GM21447 (cell line): ENCODE measurements around the gene PLCL2.

Experiments
- ATAC-seq: cut with Tn5 transposase; IDR thresholded peaks from one replicate; pipeline ENCODE4 v1.9.1; 2021; ENCODE audit not compliant: unreplicated experiment

Gene PLCL2

DNA sequence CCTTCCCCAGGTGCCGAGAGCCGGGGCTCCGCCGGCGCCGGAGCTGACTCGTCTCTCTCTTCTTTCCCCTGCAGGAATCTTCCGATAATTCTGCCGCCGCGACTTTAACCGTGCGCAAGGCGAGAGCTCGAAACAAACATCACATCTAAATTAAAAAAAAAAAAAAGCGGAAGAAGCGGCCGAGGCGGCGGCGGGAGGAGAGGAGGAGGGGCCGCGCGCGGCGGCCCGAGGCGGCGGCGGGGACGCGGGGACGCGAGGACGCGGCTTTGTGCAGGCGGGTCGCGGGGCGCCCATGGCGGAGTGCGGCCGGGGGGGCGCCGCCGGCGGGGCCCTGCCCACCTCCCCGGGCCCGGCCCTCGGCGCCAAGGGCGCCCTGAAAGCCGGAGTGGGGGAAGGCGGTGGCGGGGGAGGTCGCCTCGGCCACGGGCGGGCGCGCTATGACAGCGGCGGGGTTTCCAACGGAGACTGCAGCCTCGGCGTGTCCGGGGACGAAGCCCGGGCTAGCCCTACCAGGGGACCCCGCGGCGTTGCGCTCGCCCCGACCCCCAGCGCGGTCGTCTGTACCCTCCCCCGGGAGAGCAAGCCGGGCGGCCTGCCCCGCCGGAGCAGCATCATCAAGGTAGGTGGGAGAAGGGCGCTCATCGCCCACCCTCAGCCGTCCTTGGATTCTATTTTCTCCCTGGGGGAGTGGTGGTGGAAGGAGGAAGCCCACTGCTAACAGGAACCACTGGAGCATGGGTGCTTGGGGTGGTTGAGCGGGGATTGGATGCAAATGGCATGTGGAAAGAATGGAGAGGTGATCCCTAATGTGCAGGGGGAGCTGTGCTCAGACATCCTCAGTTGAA, at the start of gene PLCL2:
Gene PLCL2, plus strand, starts transcription at position 208 of the 845 bp plus-strand sequence. Its CDS starts 85 bp downstream, at position 293.
- ATAC-seq = peak; percentile 27

- ATAC-seq = no peak
Observed at GRCh38 chr3:16836505-16837237, 48.1 kb upstream of the PLCL2 start.

DNA sequence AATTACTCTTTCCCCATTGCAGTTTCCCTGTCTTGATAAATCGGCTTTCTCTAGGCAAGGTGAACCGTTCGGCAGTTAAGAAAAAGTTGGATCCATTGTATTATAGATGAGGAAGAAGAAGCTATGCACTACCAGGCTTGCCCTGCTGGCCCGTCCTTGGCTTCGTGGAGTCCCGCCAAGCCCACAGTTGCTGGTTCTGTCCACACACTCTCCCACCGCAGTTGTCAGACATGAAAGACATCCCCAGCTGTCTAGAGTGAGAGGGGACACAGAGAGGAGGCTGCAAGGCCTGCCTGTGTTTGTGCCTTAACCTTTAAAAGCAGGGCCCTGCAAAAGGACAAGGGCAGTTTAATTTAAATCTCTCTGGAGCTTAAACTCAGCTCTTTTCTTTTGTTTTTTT, 47.2 kb upstream of the PLCL2 start:
- ATAC-seq = no peak

- ATAC-seq = no peak
Observed at GRCh38 chr3:16838561-16838960, 46.2 kb upstream of the PLCL2 start.

- no peak for ATAC-seq
Observed at GRCh38 chr3:16839271-16840100, 45.3 kb upstream of the PLCL2 start.

- no peak for ATAC-seq
Observed at GRCh38 chr3:16840101-16840424, 44.7 kb upstream of the PLCL2 start.

DNA sequence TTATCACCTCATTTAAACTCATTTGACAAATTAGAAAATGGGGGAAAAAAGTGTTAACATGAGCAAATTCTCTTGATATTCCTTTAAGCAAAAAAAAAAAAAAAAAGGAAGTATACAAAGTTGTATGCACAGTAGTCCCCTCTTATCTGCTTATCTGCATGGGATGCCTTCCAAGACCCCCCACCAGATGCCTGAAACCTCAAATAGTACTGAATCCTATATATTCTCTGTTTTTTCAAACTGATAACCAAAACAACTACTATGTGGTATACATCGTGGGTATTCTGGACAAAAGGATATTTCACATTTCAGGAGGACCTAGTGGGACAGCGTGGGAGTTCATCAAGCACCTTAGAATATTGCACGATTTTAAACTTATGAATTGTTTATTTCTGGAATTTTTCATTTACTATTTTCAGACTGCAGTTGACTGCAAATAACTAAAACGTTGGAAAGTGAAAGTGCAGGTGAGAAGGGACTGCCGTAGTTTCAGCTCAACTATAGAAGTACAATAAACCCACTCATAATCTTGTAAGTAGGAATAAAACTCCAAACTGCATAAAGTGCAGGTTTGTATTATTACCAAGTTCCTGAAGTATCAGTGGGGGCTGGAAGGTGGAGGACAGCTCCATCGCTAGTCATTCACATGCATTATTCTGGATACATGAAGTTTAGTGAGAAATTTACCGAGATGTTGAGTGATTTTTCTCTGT, 43.6 kb upstream of the PLCL2 start:
- no peak for ATAC-seq

- peak; percentile 69 for ATAC-seq
Observed at GRCh38 chr3:16841904-16842271, 42.9 kb upstream of the PLCL2 start.

- ATAC-seq = peak; percentile 76
Observed at GRCh38 chr3:16842272-16843270, 42.2 kb upstream of the PLCL2 start.

- ATAC-seq = no peak
Observed at GRCh38 chr3:16844222-16844621, 40.5 kb upstream of the PLCL2 start.

DNA sequence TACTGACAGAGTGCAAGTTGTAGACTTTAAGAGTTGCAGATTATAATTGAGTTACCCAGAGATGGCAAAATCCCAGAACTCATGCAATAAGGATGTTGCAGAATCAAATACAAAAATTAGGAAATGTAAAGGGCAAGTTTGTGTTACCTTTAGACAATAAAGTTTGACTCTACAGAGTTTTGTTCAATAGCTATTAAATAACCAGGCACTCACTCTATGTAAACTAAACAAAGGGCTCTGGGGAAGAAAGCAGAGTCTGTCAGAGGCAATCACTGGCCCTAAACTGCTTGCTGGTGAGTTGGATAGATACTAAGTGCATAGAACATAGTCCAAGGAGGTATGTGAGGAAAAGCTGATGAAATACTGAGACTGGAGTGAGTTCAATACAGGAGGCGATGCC, 40.0 kb upstream of the PLCL2 start:
- ATAC-seq = no peak

DNA sequence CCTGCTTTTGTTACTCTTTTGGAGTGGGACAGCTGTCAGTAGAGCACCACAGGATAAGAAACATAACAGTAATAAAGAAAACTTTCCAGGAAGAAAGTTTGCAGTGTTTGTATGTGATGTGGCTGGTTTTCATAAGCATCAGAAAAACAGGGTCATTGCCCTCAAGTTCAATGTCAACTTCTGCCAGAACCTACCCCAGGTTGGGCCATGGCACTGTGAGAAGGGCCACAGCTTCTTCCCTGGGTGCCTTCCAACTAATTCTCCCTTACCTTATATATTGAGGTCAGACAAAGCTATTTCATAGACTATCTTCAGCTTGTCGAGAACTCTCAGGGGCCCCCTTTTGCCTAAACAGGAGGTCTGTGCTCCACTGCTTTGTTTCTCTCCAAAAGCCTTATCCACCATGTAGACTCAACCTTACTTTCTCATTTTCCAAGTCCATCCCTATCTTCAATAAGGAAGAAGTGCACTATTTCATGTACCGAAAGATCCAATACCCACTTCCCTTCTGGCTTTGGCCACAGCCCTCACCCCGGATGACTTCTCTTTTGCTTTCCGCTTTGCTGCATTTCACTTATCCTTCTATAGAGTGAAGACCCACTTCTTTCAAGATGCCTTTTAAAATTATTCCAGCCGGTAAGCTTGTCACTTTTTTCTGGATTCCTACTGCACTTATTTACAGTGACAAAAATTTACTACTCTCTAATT, 38.2 kb upstream of the PLCL2 start:
- no peak for ATAC-seq

DNA sequence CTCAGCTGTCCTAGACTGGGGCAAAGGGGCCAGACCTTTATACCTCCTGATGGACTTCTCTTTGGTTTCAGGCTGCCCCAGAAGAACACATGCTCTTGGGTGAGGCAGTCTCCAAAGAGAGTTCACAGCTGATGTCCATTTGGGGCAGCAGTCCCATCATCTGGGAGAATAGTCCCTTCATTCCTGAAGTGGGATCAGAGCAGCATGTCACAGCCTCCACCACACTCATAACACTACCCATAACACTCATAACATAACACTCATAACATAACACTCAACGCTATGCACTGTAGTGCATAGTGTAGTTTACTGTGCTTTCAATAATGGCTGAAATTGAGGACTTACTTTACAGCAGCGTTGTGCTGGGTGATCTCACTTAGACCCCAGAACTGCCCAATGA, 36.7 kb upstream of the PLCL2 start:
- ATAC-seq = no peak

DNA sequence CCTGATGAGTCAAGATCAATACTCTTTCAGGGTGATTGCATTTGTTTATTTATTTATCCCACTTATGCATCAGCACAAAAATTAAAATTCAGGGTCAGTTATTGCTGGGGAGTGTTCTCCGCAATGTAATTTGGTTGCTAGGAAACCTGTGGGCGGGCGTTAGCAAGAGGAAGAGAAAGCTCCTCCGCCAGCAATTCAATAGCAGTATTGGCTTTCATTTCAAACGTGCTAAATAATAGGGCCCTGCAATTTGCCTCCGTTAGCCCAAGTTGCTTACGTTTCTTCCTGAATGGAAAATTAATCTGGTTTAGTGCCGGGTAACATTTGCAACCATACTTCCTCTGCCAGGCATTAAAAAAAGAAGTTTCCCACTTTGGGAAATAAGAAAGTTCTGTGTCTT, 35.5 kb upstream of the PLCL2 start:
- peak; percentile 90 for ATAC-seq

- no peak for ATAC-seq
Observed at GRCh38 chr3:16849795-16850194, 35.0 kb upstream of the PLCL2 start.

DNA sequence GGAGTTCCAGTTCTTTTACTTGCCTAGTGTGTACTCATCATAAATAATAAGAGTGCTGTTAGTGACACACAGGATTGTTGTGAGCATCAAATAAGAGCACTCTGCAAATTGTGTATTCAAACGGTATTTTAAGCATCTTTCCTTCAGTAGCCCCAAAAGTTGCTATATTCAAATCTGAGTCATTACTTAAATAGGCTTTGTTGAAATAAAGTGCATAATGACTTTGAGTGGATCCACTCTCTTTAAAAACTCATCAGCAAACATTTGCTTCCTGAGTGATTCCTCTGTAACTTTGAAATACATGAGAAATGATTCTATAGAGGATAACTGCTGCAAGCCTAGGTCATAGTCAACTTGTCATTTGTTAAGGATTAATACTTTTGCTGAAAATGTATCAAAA, 29.3 kb upstream of the PLCL2 start:
- ATAC-seq = no peak

- ATAC-seq = no peak
Observed at GRCh38 chr3:16860234-16860633, 24.5 kb upstream of the PLCL2 start.

GRCh38 chr3:16861432-16861831, 23.3 kb upstream of the PLCL2 start:
- no peak for ATAC-seq
